ENCODE results near the gene TTC38. TPM values are rescaled to one million over a fixed set of nuclear protein-coding genes. Genes with fewer than 3 reads are reported as not detected.

The TTC38 gene
- total RNA-seq, 1 donor: 16.3 TPM

DNA sequence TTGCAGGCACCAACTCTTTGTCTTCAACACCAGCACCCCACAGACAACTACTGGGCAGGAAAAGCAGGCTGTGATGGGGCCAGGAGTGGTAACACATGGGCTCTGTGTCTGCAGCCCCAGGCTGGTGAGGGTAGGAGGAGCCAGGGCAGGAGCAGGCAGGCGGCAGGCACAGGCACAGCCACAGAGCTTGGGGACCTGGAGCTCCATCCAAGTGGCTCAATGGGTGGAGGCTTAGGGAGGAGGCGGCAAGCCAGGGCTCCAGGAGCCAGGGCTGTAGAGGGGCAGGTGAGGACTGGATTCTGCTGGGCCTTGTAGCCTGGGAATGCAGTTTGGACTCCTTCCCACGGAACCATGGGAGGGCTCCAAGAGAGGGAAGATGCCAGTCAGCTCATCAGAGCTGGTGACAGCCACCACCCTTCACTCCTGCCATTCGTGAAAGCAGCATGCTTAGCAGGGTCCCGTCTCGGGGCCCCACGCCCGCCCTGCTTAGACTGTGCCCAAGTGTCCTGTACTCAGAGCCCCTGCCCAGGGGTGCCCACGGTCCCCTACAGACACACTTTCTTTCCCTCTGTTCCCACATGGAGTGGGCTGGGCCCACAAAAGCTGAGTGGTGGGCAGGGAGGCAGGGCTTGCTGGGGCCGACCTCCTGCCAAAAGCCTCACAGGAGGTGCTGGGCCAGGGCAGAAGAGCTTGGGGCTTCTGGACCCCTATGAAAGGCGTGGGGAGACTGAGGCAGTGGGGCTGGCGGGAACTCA lies 12.4 kb downstream of the TTC38 start:
- Histone ChIP-seq H3K27me3 (ENCODE audit: insufficient read depth, low read length) (no peaks in the 10 kb centered on the region), H3K4me3 (ENCODE audit: low read length) (no peak overlapping the region), H3K9me3 (ENCODE audit: low read depth, low read length) (no peaks in the 10 kb centered on the region), H3K4me1 (ENCODE audit: insufficient read depth, low read length) (peaks cover 14% of the 10 kb centered on the region)

DNA sequence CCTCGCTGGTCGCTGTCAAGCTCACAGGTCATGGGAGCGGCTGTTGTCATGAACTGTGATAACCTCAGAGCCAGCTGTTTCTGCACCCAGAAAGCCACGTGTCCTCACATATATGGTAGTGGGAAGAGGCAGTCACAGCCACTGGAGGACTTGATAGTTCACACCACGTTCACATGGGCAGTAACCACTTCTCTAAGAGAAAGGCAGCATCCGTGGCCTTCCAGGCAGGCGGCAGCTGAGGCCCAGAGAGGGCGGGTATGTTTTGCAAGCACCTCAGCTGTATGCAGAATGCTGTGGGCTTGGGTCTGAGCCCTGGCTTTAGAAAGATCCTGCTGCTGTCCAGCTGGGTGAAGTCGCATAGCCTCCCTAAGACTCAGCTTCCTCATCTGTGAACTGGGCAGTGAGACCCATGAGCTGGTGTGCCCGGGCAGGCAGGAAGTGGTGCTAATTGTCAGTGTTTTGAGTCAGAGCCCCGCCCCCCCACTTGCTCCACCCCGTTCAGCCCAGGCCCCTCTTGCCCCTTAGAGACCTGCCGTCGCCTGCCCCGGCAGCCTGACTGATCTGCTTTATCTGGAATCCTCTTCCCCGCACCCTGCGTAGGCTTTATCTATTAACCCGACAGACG lies 13.3 kb downstream of the TTC38 start:
- Histone ChIP-seq H3K9me3 (ENCODE audit: low read depth, low read length) (no peaks in the 10 kb centered on the region), H3K4me1 (ENCODE audit: insufficient read depth, low read length) (peaks cover 14% of the 10 kb centered on the region), H3K27me3 (ENCODE audit: insufficient read depth, low read length) (no peaks in the 10 kb centered on the region), H3K4me3 (ENCODE audit: low read length) (peak overlapping the region; percentile 23)

DNA sequence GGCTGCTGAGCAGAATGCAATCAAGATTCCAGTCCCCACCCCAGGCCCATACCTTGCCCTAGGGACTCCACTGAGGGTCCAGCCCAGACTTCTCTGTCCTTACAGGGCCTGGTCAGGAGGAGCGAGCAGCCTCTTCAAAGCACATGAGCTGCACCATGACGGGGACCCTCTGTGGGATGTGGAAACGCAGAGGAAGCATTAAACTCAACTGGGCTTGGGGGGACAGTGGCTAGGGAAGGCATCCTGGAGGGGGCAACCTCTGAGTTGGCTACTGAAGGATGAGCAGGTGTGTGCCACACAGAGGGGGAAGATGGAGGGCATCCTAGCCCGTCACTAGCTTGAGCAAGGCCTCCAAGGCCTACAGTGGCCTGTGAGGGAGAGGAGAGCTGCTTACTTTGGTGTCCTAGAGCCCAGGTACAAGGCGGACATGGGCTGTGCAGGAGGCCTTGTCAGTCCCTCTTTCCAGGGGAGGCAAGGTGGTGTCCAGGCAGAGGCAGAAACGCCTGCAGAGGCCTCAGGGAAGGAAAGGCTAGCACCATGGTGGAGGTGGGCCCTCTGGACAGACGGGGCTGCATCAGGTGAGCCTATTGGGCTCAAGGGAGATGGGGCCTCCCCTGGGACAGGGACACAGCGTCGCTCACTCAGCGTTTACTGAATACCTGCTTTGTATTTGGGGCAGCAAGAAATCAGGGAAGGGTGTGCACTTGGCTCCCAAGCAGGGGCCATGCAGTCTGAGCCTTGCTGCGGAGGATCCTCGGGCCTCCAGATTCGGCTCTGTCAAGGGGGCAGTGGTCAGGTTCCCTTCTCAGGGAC lies 14.3 kb downstream of the TTC38 start:
- peaks cover 20% of the 10 kb centered on the region for H3K4me1 ChIP-seq (ENCODE audit: insufficient read depth, low read length)
- no peaks in the 10 kb centered on the region for H3K9me3 ChIP-seq (ENCODE audit: low read depth, low read length)
- H3K27me3 ChIP-seq (ENCODE audit: insufficient read depth, low read length): no peaks in the 10 kb centered on the region
- H3K4me3 ChIP-seq (ENCODE audit: low read length): peak overlapping the region; percentile 23

DNA sequence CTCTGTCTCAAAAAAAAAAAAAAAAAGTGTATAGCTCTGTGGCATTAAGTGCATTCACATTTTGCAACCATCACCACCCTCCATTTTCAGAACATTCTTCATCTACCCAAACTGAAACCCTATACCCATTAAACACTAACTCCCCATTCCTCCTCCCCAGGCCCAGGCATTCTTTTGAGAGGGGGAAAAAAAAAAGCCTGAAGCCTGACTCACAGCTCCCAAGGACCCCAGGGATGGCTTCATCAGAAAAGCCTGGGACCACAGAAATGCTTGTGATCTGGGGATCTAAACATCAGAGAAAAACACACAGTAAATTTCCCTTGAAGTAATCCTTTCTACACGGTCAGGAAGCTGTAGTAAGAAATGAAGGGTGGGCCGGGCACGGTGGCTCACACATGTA lies 18.2 kb downstream of the TTC38 start:
- peaks cover 37% of the 10 kb centered on the region for H3K4me1 ChIP-seq (ENCODE audit: insufficient read depth, low read length)

DNA sequence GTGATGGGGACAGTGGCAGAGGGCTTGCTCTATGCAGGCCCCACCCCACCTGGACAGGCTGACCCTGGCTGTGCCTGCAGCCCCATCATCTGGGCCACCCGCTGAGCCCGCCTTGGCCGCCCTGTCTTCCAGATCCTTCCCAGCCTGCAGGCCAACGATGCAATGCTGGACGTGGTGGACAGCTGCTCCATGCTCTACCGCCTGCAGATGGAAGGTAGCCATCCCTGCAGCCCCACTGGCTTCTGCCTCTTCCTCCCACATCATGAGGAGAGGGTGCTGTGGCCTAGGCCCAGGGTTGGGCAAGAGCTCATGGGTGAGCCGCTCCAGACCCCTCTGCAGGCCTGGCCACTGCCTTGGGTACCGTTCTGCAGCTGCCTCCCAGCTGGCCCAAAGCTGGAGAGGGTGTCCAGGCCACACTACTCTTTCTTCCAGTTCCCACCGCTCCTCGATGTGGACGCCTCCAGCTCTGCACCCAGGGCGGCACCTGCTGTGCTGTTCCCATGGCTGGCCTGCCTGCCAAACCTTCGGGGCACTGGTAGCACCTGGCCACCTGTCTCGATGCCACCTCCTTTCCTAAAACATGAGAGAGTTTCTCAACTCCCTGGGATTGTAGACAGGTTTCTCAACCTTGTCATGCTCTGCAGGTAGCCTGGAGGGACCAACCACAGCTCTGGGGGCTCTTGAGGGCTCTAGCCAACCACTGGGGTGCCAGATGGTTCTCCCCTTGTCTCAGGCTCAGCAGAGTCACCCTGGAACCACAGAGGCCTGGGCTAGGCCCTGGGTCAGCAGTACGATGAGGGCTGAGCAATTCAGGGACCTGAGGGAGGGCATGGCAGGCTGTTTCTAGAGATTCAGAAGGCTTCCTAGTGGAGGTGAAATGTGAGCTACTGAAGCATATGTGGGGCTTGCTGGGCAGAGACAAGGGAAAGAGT lies 19.4 kb downstream of the TTC38 start:
- Histone ChIP-seq H3K4me3 (ENCODE audit: low read length) (no peak overlapping the region), H3K4me1 (ENCODE audit: insufficient read depth, low read length) (peaks cover 38% of the 10 kb centered on the region)

More for the DNA sequence above, 18.2 kb downstream of the TTC38 start:
- no peaks in the 10 kb centered on the region for H3K9me3 ChIP-seq (ENCODE audit: low read depth, low read length)
- no peaks in the 10 kb centered on the region for H3K27me3 ChIP-seq (ENCODE audit: insufficient read depth, low read length)
- H3K4me3 ChIP-seq (ENCODE audit: low read length): no peak overlapping the region

DNA sequence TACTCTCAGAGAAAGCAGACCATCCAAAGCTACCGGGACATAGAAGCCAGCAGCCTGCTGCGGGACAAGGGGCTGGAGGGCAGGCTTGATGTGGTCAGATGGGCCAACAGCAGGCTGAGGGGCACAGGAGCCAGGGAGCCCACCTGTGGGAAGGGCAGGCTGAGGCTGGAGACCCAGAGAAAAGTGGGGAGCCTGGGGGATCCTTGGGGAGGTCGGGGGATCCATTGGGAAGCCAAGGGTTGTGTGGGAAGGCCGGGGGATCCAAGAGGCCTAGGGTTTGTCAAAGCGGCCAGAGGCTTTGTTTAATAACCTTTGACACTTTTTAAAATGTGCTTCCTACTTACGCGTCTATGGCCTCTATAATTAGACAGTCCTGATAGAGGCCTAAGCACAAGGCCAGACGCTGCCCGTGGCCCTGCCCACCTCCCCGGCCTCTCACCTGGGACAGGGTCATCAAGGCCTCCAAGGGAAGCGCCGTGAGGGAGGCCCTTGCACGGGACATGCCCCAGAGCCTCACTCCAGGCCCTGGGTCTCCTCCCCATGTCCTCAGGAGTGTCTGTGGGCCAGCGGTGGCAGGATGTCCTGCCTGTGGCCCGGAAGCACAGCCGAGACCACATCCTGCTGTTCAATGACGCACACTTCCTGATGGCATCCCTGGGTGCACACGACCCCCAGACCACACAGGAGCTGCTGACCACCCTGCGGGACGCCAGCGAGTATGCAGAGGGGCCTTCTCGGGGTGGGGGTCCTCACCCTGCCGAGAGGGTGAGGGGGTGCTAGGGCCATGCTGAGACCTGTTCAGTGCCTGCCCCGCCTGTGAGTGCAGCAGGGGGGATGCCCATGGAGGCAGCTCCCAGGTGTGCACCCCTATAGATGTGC lies 20.3 kb downstream of the TTC38 start:
- Histone ChIP-seq H3K4me3 (ENCODE audit: low read length) (peak overlapping the region; percentile 5), H3K9me3 (ENCODE audit: low read depth, low read length) (no peaks in the 10 kb centered on the region), H3K4me1 (ENCODE audit: insufficient read depth, low read length) (peaks cover 46% of the 10 kb centered on the region), H3K27me3 (ENCODE audit: insufficient read depth, low read length) (no peaks in the 10 kb centered on the region)

More for the DNA sequence above, 19.4 kb downstream of the TTC38 start:
- Histone ChIP-seq H3K27me3 (ENCODE audit: insufficient read depth, low read length) (no peaks in the 10 kb centered on the region), H3K9me3 (ENCODE audit: low read depth, low read length) (no peaks in the 10 kb centered on the region)

DNA sequence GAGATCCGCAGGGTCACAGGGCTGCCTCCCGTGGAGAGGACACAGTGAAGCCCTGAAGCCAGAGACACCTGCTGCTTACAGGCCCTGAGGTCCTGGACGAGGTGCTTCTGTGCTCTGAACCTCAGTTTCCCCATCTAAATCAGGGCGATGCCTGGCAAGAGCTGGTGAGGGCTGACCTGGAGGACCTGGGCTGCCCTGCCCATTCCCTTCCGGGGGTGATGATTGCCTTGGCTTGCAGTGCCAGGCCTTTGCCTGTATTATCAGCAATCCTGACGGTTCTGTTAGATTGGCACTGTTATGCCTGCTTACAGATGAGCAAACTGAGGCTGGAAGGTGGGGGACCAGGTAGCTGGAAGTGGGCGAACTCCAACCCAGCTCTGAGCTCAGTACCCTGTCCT lies 21.0 kb downstream of the TTC38 start:
- Histone ChIP-seq H3K27me3 (ENCODE audit: insufficient read depth, low read length) (no peaks in the 10 kb centered on the region), H3K4me1 (ENCODE audit: insufficient read depth, low read length) (peaks cover 53% of the 10 kb centered on the region), H3K9me3 (ENCODE audit: low read depth, low read length) (no peaks in the 10 kb centered on the region), H3K4me3 (ENCODE audit: low read length) (no peak overlapping the region)

DNA sequence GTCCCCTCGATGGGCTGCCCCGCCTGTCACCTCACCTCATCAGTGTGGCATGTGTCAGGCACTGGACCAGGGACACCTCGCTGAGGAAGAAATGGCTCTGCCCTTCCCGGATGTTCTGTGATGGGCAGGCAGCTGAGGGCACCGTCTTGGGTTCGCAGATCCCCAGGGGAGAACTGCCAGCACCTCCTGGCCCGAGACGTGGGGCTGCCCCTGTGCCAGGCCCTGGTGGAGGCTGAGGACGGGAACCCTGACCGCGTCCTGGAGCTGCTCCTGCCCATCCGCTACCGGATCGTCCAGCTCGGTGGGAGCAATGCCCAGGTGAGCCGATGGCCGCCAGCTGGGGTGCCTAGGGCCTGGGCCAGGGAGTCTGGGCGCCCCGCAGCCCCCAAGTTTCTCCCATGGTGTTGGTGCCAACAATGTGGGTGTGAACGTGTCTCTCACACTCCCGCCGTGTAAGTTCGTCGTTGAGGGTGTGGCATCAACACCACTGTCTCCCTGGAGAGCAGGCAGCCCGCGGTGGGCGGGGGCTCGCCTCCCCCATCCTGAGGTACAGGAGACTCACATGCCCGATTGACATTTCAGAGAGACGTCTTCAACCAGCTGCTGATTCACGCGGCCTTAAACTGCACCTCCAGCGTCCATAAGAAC lies 21.6 kb downstream of the TTC38 start:
- Histone ChIP-seq H3K4me1 (ENCODE audit: insufficient read depth, low read length) (peaks cover 55% of the 10 kb centered on the region), H3K9me3 (ENCODE audit: low read depth, low read length) (no peaks in the 10 kb centered on the region), H3K27me3 (ENCODE audit: insufficient read depth, low read length) (no peaks in the 10 kb centered on the region), H3K4me3 (ENCODE audit: low read length) (no peak overlapping the region)

DNA sequence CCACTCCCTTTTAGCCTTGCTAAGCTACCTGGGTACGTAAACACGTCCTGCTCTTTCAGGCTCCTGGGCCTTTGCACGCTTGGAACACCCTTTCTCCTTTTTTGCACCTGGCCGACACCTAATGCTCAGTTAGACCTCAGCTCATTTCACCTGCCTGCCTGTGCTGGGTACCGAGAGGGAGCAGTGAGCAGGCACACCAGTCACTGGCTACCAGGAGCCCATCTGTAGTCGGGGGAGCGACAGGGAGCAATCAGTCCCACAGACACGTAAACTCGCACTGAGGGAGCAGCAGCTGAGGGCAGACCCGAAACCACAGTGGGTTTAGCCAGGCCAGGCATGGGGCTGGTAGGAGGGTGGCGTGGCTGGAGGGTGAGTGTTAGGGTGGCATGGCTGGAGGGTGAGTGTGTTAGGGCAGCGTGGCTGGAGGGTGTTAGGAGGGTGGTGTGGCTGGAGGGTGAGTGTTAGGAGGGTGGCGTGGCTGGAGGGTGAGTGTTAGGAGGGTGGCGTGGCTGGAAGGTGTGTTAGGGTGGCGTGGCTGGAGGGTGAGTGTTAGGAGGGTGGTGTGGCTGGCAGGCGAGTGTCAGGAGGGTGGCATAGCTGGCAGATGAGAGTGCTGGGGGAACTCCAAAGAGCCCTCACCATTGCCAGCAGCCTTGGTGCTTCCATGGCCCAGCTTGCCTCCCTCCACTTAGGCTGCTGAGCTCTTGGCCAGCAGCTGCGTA lies 22.5 kb downstream of the TTC38 start:
- Histone ChIP-seq H3K9me3 (ENCODE audit: low read depth, low read length) (no peaks in the 10 kb centered on the region), H3K4me3 (ENCODE audit: low read length) (no peak overlapping the region), H3K4me1 (ENCODE audit: insufficient read depth, low read length) (peaks cover 57% of the 10 kb centered on the region), H3K27me3 (ENCODE audit: insufficient read depth, low read length) (no peaks in the 10 kb centered on the region)

DNA sequence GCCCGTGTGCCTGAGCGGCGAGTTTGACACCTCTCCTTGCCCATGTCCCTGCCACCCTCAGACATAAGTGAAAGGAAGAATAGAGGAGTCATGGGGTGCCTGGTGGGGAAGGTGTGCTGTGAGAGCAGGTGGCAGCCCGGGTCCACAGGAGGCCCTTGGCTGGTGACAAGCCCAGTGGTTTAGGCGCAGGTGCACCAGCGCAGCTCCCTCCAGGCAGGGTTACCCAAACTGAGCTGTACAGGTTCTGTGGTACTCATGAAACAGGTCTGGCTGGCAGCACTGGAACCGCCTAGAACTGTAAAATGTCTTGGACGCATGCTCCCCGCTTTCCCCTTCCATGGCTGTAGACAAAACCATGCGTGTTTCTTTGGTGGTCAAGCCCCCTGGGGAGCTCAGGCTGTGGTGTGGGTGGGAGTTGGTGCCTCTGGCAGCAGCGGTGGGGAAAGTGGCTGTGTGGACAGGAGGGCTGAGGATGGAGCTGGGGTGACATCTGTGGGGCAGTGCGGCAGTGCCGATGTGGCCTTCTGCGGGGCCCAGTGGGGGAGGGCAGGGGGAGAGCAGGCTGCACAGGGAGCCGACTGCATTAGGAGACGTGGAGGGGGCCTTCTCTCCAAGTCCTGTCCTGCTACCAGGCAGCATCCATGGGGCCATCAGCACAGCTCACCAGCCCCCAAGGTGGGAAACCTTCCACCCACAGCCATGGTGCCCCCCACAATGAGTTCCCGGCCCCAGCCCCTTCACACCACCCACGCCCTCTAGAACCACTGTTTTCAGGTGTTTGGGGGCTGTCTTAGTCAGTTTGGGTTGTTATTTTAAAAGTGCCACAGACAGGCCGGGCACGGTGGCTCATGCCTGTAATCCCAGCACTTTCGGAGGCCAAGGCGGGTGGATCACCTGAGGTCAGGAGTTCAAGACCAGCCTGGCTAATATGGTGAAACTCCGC lies 23.3 kb downstream of the TTC38 start:
- Histone ChIP-seq H3K4me3 (ENCODE audit: low read length) (no peak overlapping the region), H3K9me3 (ENCODE audit: low read depth, low read length) (no peaks in the 10 kb centered on the region), H3K4me1 (ENCODE audit: insufficient read depth, low read length) (peaks cover 65% of the 10 kb centered on the region), H3K27me3 (ENCODE audit: insufficient read depth, low read length) (no peaks in the 10 kb centered on the region)

DNA sequence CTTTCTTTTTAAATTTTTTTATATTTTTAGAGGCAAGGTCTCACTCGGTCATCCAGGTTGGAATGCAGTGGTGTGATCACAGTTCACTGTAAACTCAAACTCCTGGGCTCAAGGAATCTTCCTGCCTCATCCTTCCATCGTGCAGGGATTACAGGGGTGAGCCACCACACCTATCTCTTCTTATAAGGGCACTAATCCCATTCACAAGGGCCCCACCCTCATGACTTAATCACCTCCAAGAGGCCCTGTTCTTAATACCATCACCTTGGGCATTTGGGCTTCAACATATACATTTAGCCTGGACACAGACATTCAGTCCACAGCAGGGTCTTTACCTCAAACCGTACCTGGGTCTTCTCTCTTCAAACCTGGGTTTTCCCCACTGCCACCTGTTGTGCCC lies 24.4 kb downstream of the TTC38 start:
- no peak overlapping the region for H3K4me3 ChIP-seq (ENCODE audit: low read length)
- H3K4me1 ChIP-seq (ENCODE audit: insufficient read depth, low read length): peaks cover 66% of the 10 kb centered on the region
- H3K27me3 ChIP-seq (ENCODE audit: insufficient read depth, low read length): no peaks in the 10 kb centered on the region
- H3K9me3 ChIP-seq (ENCODE audit: low read depth, low read length): no peaks in the 10 kb centered on the region

DNA sequence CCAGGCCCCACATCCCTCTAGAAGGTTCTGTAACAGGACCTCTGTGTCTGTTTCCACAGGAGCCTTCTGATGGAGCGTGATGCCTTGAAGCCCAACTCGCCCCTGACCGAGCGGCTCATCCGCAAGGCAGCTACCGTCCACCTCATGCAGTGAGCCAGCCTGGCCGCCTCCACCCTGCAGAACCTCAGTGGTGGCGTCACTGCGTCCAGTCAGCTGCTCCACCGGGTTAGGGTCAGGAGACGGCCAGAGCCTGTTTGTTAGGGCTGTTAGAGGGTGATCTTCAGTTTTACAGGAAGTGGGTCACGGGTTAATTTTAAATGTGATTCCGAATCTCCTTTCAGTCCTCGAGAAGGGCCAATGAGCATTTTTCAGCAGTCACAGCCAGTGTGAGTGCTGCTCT lies 24.9 kb downstream of the TTC38 start:
- no peaks in the 10 kb centered on the region for H3K9me3 ChIP-seq (ENCODE audit: low read depth, low read length)
- no peak overlapping the region for H3K4me3 ChIP-seq (ENCODE audit: low read length)
- H3K4me1 ChIP-seq (ENCODE audit: insufficient read depth, low read length): peaks cover 66% of the 10 kb centered on the region
- no peaks in the 10 kb centered on the region for H3K27me3 ChIP-seq (ENCODE audit: insufficient read depth, low read length)
